Right lobe of liver (tissue), 6 donors: ENCODE measurements around the gene SYDE1. TPM values are rescaled to one million over a fixed set of nuclear protein-coding genes. Genes with fewer than 3 reads are reported as not detected.
A peak's percentile ranks its signal among the peaks of the same experiment; 100 is the strongest.

Source experiments
- ATAC-seq, 4 donors: fragments of 200-7000 bp; cut with Tn5 transposase; one replicate each; pipeline ENCODE4 v1.9.1; 2020; ENCODE audit warnings: mild to moderate bottlenecking in 4 of 4, moderate library complexity in 4 of 4
- DNase-seq, 3 donors: peaks; one replicate each; pipeline ENCODE4 v3.0.0-alpha.2; 2020
- H3K27ac ChIP-seq, 3 donors: fragments of 200-600 bp; one replicate each; pipeline ENCODE4 v1.8.0; 2022
- H3K27me3 ChIP-seq, 2 donors: fragments of 200-600 bp; one replicate each; pipeline ENCODE4 v1.8.0; 2022
- H3K36me3 ChIP-seq, 4 donors: fragments of 200-600 bp; sonication (generic) in 1 of 4; one replicate each; pipeline versions ENCODE4 v1.5.1 to v1.8.0; 2017 to 2022; ENCODE audit warnings: control low read depth in 1 of 4
- H3K4me1 ChIP-seq, 4 donors: fragments of 200-600 bp; sonication (generic) in 1 of 4; one replicate each; pipeline versions ENCODE4 v1.5.1 to v1.8.0; 2017 to 2022; ENCODE audit warnings: control low read depth in 1 of 4
- H3K4me3 ChIP-seq, 3 donors: fragments of 200-600 bp; one replicate each; pipeline ENCODE4 v1.8.0; 2022
- H3K9me3 ChIP-seq, 4 donors: fragments of 200-600 bp; sonication (generic) in 1 of 4; one replicate each; pipeline versions ENCODE4 v1.5.1 to v1.8.0; 2017 to 2022; ENCODE audit warnings: control low read depth in 1 of 4
- CTCF ChIP-seq, 4 donors: fragments of 200-600 bp in 3 of 4; fragments of 450-650 bp in 1 of 4; IDR thresholded peaks; one replicate each; pipeline versions ENCODE4 v1.5.1 to v1.8.0; 2016 to 2022; ENCODE audit warnings: antibody characterized with exemption in 4 of 4, mild to moderate bottlenecking in 2 of 4
- POLR2A ChIP-seq: fragments of 450-650 bp; IDR thresholded peaks from one replicate; pipeline ENCODE4 v1.6.1; 2017; ENCODE audit warnings: antibody characterized with exemption, mild to moderate bottlenecking
- WGBS: methylation state at CpG from one replicate; pipeline ENCODE4 v1.1.6; 2018; ENCODE audit warnings: low coverage, low lambda C conversion rate; ENCODE audit not compliant: insufficient coverage; ENCODE audit errors: missing lambda C conversion rate; 5-methylcytosine and 5-hydroxymethylcytosine counted together
- intact Hi-C, 2 donors: fragments of 100-400 bp; cut with DNase I; formaldehyde crosslinking; loops; one replicate each; pipeline versions ENCODE4 v1.11.2 to v1.14.1; 2022
- total RNA-seq, 6 experiments: library from RNA; depleted of rRNA in 2 of 6; stranded (reverse); fragments of >200 nt in 2 of 6; fragmentation: NEBNext Ultra II Directional in 3 of 6; extraction: Animal tissue kit (Norgen Biotek cat#: 25700) in 3 of 6; gene quantifications; one replicate each; pipeline versions ENCODE4 v1.1.0 to v1.2.4, GENCODE V29; 2016 to 2023
- donor health status: DM: no; HTN: yes; CAD: no.
- donor health status: DM: no; HTN: no; CAD: no.
- donor health status: DM: no; HTN: no; CAD: no.
- donor health status: DM: no; HTN: yes; CAD: no.
- donor health status: DM: no; HTN: yes; CAD: no.

Gene SYDE1
- total RNA-seq, 6 experiments from 2014 or later = 2.7 to 7.4 (median 4.6) TPM

GRCh38 chr19:15120135-15121026 is 13.2 kb downstream of the SYDE1 start:
- intact Hi-C loops = no loop called here
- TF ChIP-seq POLR2A (no peak), CTCF (IDR thresholded peaks at IDR 0.05) (no peak)
- Histone ChIP-seq H3K9me3 (no peaks in the 10 kb centered on the region), H3K27me3 (no peaks in the 10 kb centered on the region), H3K36me3 (peaks cover 0 to 54% (median 33%) of the 10 kb centered on the region in 4 donors), H3K4me3 (no peak overlapping the region), H3K27ac (no peak overlapping the region), H3K4me1 (peaks cover 0 to 12% (median 0%) of the 10 kb centered on the region in 4 donors)
- WGBS = 93% methylated on average over 2 of the region's 14 CpGs
- peak in 1 of 3 donors; percentile 35 for DNase-seq
- no peak for ATAC-seq

GRCh38 chr19:15122331-15123030 is 15.3 kb downstream of the SYDE1 start:
- peaks cover 0 to 43% (median 28%) of the 10 kb centered on the region in 4 donors for H3K36me3 ChIP-seq
- TF ChIP-seq POLR2A (no peak), CTCF (IDR thresholded peaks at IDR 0.05) (no peak)
- intact Hi-C loops = no loop called here
- DNase-seq (peak in 1 of 3 donors; percentile 46), ATAC-seq (no peak)
- peaks cover 0 to 17% (median 0%) of the 10 kb centered on the region in 4 donors for H3K4me1 ChIP-seq
- no peak overlapping the region for H3K27ac ChIP-seq
- 79% methylated on average over 5 of the region's 21 CpGs for WGBS
- H3K4me3 ChIP-seq = no peak overlapping the region
- H3K9me3 ChIP-seq = no peaks in the 10 kb centered on the region
- no peaks in the 10 kb centered on the region for H3K27me3 ChIP-seq

GRCh38 chr19:15123031-15123890 is 16.1 kb downstream of the SYDE1 start:
- peaks cover 0 to 17% (median 0%) of the 10 kb centered on the region in 4 donors for H3K4me1 ChIP-seq
- H3K27ac ChIP-seq = peak overlapping the region in 1 of 3 donors; percentile 85
- H3K9me3 ChIP-seq = no peaks in the 10 kb centered on the region
- peaks cover 0 to 35% (median 24%) of the 10 kb centered on the region in 4 donors for H3K36me3 ChIP-seq
- peak in 1 of 3 donors; percentile 45 for DNase-seq
- H3K4me3 ChIP-seq = peak overlapping the region in 1 of 3 donors; percentile 83
- no peak for ATAC-seq
- intact Hi-C loops = no loop called here
- no peak for TF ChIP-seq CTCF (IDR thresholded peaks at IDR 0.05)
- TF ChIP-seq POLR2A = no peak
- no peaks in the 10 kb centered on the region for H3K27me3 ChIP-seq
- 93% methylated on average over 5 of the region's 22 CpGs for WGBS

DNA sequence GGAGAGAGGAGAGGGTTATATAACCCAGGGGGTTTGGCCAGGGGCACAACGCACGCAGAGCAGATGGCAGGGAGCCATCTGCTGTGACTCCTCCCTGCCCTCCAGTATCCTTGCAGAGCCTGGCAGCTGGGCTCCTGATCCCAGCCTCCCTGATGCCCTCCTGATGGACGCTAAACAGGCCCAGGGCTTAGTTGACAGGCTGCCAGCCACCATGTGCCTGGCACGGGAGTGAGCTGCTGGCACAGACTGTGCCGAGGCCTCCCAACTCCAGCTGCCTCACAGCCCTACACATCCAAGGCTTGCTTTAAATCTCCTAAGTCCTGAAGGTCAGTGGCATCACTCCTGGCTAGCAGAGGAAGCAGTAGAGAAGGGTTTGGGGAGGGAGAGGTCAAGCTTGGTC is 16.7 kb downstream of the SYDE1 start:
- H3K4me3 ChIP-seq = peak overlapping the region in 2 of 3 donors; percentile 65 to 83
- intact Hi-C loops = no loop called here
- peak in 2 of 3 donors; percentile 82 to 86 for DNase-seq
- peaks cover 0 to 29% (median 18%) of the 10 kb centered on the region in 4 donors for H3K36me3 ChIP-seq
- WGBS = 8% methylated on average over 2 of the region's 5 CpGs
- peak in 3 of 4 donors; percentile 23 to 52 (median 42) for ATAC-seq
- peak overlapping the region in 2 of 3 donors; percentile 85 to 94 for H3K27ac ChIP-seq
- TF ChIP-seq CTCF (IDR thresholded peaks at IDR 0.05) = no peak
- TF ChIP-seq POLR2A = no peak
- H3K27me3 ChIP-seq = no peaks in the 10 kb centered on the region
- no peaks in the 10 kb centered on the region for H3K9me3 ChIP-seq
- H3K4me1 ChIP-seq = peaks cover 0 to 17% (median 0%) of the 10 kb centered on the region in 4 donors
